ENCODE results near the gene CRAMP1. TPM values are rescaled to one million over a fixed set of nuclear protein-coding genes. Genes with fewer than 3 reads are reported as not detected.

CRAMP1 gene
- total RNA-seq, 4 donors from 2014 or later: 9.1 to 15.5 (median 12.5) TPM

DNA sequence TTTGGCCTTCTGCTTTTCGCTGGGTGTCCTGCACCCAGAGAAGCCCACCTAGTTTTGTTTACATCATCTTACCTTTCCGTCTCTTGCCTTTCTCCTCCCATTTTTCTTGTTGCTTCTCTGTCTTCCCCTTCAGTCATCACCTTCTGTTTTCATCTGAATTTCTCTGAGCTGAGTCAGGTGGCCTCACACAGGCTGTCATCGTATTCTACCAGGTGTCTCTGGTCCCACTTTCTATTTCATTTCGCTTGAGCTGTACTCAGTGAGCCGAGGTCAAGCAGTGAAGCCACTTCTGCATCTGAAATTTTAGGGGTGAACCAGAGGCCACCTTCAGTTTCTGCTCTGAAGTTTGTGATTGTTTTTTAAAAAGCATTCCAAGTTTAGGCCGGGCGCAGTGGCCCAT lies 9.7 kb downstream of the CRAMP1 start:
- Histone ChIP-seq H3K27ac (replicated peaks in 1 of 4) (no peak overlapping the region), H3K36me3 (peaks cover 10 to 79% (median 61%) of the 10 kb centered on the region in 4 donors), H3K4me3 (no peak overlapping the region), H3K4me1 (peaks cover 0 to 29% (median 4%) of the 10 kb centered on the region in 4 donors), H3K27me3 (no peaks in the 10 kb centered on the region), H3K9me3 (no peaks in the 10 kb centered on the region)
- no peak for DNase-seq (ENCODE audit: extremely low spot score)
- WGBS: 84% methylated on average over 7 of the region's 7 CpGs
- intact Hi-C loops (cut with DNase I): no loop called here
- TF ChIP-seq POLR2AphosphoS5 (IDR thresholded peaks at IDR 0.05): no peak
- no peak for TF ChIP-seq EP300 (IDR thresholded peaks at IDR 0.05)
- no peak for TF ChIP-seq POLR2A (IDR thresholded peaks at IDR 0.05; ENCODE audit: low read depth)
- TF ChIP-seq, protein P1, sequence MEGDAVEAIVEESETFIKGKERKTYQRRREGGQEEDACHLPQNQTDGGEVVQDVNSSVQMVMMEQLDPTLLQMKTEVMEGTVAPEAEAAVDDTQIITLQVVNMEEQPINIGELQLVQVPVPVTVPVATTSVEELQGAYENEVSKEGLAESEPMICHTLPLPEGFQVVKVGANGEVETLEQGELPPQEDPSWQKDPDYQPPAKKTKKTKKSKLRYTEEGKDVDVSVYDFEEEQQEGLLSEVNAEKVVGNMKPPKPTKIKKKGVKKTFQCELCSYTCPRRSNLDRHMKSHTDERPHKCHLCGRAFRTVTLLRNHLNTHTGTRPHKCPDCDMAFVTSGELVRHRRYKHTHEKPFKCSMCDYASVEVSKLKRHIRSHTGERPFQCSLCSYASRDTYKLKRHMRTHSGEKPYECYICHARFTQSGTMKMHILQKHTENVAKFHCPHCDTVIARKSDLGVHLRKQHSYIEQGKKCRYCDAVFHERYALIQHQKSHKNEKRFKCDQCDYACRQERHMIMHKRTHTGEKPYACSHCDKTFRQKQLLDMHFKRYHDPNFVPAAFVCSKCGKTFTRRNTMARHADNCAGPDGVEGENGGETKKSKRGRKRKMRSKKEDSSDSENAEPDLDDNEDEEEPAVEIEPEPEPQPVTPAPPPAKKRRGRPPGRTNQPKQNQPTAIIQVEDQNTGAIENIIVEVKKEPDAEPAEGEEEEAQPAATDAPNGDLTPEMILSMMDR (IDR thresholded peaks at IDR 0.05): no peak

DNA sequence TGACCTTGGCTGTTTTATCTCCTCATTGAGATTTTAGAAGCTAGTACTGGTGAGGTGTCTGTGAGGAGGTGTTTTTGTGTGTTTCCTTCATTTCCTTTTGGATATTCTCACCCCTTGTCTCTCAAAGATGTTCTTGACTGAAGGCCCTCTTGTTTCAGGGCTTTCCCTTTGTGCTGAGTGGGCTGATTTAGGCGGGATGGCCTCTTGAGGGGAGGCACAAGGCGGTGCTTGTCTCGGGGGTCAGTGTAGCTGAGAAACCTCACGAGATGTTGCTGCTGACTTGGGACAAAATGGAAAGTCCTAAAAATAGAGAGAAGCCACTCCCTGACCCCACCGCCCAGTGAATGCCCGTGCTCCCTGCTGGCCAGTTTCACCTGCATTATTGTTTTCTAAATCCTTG lies 14.2 kb downstream of the CRAMP1 start:
- Histone ChIP-seq H3K36me3 (peaks cover 24 to 77% (median 62%) of the 10 kb centered on the region in 4 donors), H3K4me1 (peaks cover 0 to 22% (median under 1%) of the 10 kb centered on the region in 4 donors), H3K27ac (replicated peaks in 1 of 4) (no peak overlapping the region), H3K27me3 (no peaks in the 10 kb centered on the region), H3K4me3 (no peak overlapping the region), H3K9me3 (no peaks in the 10 kb centered on the region)
- TF ChIP-seq POLR2A (IDR thresholded peaks at IDR 0.05; ENCODE audit: low read depth) (no peak), EP300 (IDR thresholded peaks at IDR 0.05) (no peak), POLR2AphosphoS5 (IDR thresholded peaks at IDR 0.05) (no peak)
- TF ChIP-seq, protein P1 (IDR thresholded peaks at IDR 0.05): no peak
- intact Hi-C loops (cut with DNase I): no loop called here
- DNase-seq (ENCODE audit: extremely low spot score): no peak
- WGBS: 66% methylated on average over 6 of the region's 6 CpGs

DNA sequence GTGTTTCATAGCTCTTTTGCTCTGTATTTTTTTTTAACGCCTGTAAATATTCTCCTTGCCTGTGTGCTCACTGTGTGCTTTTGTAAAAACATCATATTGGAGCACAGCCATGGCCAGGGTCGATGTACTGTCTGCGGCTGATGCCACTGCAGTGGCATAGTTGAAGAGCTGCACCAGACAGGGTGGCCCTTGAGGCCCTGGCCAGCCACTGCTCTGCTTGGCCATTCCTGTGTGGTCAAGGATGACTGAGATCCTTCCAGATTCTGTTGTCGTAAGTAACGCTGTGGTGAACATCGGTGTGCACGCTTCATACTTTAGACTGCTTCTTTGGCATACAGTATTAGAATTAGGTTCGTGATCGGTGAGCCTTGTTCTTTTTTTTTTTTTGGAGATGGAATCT lies 14.6 kb downstream of the CRAMP1 start:
- intact Hi-C loops (cut with DNase I): no loop called here
- no peak for DNase-seq (ENCODE audit: extremely low spot score)
- Histone ChIP-seq H3K36me3 (peaks cover 24 to 80% (median 59%) of the 10 kb centered on the region in 4 donors), H3K9me3 (no peaks in the 10 kb centered on the region), H3K27ac (replicated peaks in 1 of 4) (no peak overlapping the region), H3K4me1 (peaks cover 0 to 22% (median 0%) of the 10 kb centered on the region in 4 donors), H3K4me3 (no peak overlapping the region), H3K27me3 (no peaks in the 10 kb centered on the region)
- 91% methylated on average over 9 of the region's 9 CpGs for WGBS
- TF ChIP-seq POLR2AphosphoS5 (IDR thresholded peaks at IDR 0.05) (no peak), EP300 (IDR thresholded peaks at IDR 0.05) (no peak), POLR2A (IDR thresholded peaks at IDR 0.05; ENCODE audit: low read depth) (no peak)
- TF ChIP-seq, protein P1 (IDR thresholded peaks at IDR 0.05): no peak

GRCh38 chr16:1630450-1631213 lies 18.5 kb downstream of the CRAMP1 start:
- H3K4me3 ChIP-seq: no peak overlapping the region
- TF ChIP-seq, protein P1 (IDR thresholded peaks at IDR 0.05): no peak
- TF ChIP-seq POLR2AphosphoS5 (IDR thresholded peaks at IDR 0.05): no peak
- TF ChIP-seq EP300 (IDR thresholded peaks at IDR 0.05): no peak
- no peak for TF ChIP-seq POLR2A (IDR thresholded peaks at IDR 0.05; ENCODE audit: low read depth)
- peaks cover 0 to 11% (median 0%) of the 10 kb centered on the region in 4 donors for H3K4me1 ChIP-seq
- H3K9me3 ChIP-seq: no peaks in the 10 kb centered on the region
- intact Hi-C loops (cut with DNase I): no loop called here
- no peak for DNase-seq (ENCODE audit: extremely low spot score)
- H3K27me3 ChIP-seq: no peaks in the 10 kb centered on the region
- WGBS: 92% methylated on average over 20 of the region's 20 CpGs
- no peak overlapping the region for H3K27ac ChIP-seq (replicated peaks in 1 of 4)
- H3K36me3 ChIP-seq: peaks cover 53 to 96% (median 85%) of the 10 kb centered on the region in 4 donors
